GM19351 (cell line): ENCODE data around the gene MCOLN1.
A peak's percentile ranks its signal among the peaks of the same experiment; 100 is the strongest.
"Not testable (repeated sequence)": the region's sequence is repeated elsewhere in the genome, so short reads cannot be mapped to it uniquely, and the experiment has no call there.

Experiments used
- ATAC-seq: cut with Tn5 transposase; IDR thresholded peaks from one replicate; pipeline ENCODE4 v1.9.1; 2021; ENCODE audit warnings: mild to moderate bottlenecking, moderate library complexity; ENCODE audit not compliant: unreplicated experiment

Gene MCOLN1

DNA sequence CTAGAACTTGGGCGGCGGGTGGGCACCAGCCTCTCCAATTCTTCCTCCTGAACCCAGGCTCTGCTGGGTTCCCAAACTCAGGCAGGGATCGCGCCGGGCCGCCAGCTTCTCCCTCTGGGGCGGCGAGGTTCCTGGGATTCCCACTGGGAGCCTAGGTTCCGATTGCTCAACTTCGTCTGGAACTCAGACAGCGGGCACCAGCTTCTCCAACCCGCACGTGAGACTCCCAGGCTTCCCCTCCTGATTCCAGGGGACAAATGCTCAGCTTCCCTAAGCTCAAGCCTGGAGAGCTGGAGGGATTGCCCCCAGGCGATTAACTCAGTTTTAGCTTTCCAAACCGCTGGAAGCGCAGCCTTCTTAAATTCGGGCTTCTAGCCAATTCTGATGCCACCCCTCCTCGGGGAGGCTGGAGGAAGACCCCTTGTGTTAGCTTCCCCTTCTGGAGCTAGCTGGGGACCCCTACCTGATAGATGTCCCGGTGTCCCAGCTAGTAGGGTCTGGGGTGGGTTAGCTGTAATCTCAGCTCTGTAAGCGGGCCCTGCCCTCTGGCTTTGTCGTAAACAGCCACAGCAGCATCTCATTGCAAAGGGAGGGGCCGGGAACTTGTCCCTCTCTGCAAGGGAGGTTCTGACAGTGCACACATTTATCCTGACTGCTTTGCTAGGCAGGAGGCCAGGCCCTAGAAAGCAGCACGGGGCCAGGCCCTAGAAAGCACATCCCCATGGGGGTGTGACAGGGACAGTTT lies 671 bp downstream of the MCOLN1 start:
- no peak for ATAC-seq

DNA sequence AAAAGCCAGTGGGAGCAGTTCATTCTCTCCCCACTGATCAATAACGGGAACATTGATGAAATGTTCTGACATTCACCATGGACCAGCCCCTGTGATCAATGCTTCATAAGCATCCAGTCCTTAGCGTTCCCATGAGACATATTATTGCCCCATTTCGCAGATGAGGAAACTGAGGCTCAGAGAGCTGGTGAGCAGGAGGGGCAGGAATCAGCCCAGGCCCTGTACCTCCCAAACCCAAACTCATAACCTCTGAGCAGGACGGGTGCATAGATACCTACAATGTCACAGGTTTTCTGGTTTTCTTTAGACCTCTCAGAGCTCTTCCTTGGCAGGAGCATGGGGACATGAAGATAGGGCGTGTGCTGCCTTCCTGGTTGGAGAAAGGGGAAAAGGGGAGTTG lies 2.1 kb downstream of the MCOLN1 start:
- no peak for ATAC-seq

DNA sequence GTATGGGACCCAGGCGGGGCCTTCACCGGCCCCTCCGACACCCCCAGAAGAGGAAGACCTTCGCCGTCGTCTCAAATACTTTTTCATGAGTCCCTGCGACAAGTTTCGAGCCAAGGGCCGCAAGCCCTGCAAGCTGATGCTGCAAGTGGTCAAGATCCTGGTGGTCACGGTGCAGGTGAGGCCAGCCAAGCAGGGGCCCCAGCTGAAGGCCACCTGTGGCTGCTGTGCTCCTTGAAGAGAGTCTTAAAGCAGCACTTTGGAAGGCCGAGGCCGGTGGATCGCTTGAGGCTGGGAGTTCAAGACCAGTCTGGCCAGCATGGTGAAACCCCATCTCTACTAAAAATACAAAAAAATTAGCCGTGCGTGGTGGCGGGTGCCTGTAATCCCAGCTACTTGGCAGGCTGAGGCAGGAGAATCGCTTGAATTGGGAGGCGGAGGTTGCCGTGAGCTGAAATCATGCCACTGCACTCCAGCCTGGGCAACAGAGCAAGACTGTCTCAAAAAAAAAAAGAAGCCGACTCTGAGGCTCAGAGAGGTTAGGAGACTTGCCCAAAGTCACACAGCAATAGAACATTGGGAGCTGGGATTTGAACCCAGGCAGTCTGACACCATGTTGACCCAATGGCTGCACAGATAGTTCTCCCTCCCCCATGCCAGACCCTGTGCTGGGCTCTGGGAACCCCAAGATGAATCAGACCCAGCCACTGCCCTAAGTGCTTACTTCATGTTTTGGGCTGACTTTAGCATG lies 2.7 kb downstream of the MCOLN1 start:
- no peak for ATAC-seq

DNA sequence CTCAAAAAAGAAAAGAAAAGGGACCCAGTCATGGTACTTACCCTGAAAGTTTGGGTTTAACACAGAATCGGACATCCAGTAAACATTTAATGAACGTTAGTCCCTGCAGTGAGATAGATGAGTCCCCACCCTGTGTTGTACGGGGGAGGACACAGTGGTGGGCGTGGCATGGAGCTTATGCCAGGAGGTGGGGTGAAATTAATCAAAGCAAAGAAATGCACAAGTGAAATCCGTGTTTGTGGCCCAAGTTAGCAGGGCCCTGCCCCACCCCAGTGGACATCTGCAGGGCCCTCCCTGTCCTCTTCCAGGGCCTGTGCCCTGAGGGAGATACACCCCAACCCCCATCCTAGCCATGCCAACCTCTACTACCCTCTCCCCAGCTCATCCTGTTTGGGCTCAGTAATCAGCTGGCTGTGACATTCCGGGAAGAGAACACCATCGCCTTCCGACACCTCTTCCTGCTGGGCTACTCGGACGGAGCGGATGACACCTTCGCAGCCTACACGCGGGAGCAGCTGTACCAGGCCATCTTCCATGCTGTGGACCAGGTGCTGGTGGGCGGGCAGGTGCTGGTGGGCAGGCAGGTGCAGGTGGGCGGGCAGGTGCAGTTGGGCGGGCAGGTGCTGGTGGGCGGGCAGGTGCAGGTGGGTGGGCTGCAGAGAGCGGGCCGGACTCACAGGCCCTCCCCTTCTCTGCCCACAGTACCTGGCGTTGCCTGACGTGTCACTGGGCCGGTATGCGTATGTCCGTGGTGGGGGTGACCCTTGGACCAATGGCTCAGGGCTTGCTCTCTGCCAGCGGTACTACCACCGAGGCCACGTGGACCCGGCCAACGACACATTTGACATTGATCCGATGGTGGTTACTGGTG lies 3.9 kb downstream of the MCOLN1 start:
- ATAC-seq = no peak

DNA sequence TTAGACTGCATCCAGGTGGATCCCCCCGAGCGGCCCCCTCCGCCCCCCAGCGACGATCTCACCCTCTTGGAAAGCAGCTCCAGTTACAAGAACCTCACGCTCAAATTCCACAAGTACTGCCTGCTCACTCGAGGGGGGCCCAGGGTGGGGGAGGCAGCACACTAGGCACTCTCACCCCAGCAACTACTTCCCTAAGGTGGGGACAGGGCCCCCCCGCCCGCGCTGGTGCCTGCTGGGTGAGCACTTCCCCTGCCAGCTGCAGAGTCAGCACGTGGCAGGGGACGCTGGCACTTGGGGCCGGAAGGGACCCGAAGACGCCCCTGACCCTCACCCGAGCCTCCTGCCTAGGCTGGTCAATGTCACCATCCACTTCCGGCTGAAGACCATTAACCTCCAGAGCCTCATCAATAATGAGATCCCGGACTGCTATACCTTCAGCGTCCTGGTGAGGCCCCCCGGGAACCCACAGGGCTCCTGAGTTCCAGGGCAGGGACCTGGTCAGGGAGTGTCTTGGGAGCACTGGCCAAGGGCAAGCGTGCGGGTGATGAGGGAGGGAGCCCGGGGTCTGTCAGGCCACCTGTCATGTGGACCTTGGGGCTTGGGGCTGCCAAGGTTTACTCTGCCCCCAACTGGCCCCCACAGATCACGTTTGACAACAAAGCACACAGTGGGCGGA lies 5.2 kb downstream of the MCOLN1 start:
- no peak for ATAC-seq

DNA sequence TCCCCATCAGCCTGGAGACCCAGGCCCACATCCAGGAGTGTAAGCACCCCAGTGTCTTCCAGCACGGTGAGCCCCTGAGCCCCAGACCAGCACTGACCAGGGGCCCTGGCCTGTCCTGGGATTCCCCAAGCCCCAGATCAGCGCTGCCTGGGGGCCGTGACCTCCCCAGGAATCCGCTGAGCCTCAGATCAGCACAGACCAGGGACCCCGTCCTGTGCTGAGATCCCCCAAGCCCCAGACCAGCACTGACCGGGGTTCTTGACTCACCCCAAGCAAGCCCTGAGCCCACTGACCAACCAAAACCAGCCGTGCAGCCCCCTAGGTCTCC lies 5.7 kb downstream of the MCOLN1 start:
- no peak for ATAC-seq

DNA sequence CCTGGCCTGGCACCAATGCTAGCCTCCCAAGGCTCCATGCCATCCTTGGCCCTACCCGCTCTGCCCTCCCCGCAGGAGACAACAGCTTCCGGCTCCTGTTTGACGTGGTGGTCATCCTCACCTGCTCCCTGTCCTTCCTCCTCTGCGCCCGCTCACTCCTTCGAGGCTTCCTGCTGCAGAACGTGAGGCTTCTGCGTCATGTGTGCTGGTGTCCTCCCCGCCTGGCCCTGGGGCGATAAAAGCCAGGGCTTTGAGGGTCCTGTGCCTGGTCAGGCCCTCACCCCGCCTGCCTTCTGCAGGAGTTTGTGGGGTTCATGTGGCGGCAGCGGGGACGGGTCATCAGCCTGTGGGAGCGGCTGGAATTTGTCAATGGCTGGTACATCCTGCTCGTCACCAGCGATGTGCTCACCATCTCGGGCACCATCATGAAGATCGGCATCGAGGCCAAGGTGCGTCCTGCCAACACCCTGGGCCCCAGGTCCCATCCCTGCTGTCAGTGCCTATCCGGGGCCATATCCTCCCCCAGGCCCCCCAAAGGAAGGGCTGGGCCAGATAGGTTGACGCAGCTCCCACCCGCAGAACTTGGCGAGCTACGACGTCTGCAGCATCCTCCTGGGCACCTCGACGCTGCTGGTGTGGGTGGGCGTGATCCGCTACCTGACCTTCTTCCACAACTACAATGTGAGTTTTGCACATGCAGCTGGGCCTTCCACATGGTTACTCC lies 6.3 kb downstream of the MCOLN1 start:
- no peak for ATAC-seq

DNA sequence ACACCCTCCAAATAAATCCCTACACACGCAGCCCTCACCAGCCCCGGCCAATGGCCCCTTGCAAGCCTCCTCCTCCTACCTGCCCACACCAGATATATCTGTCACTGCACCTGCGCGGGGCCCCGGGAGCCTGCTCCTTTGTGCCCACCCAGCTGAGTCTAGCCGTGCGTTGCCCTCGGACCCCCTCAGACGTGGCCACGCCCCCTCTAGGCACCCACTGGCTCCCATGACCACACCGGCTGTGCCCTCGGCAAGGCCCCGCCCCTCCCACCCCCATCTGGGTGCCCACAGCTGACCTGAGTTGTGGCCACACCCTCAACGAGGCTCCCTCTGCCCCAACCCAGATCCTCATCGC lies 6.8 kb downstream of the MCOLN1 start:
- ATAC-seq = no peak

DNA sequence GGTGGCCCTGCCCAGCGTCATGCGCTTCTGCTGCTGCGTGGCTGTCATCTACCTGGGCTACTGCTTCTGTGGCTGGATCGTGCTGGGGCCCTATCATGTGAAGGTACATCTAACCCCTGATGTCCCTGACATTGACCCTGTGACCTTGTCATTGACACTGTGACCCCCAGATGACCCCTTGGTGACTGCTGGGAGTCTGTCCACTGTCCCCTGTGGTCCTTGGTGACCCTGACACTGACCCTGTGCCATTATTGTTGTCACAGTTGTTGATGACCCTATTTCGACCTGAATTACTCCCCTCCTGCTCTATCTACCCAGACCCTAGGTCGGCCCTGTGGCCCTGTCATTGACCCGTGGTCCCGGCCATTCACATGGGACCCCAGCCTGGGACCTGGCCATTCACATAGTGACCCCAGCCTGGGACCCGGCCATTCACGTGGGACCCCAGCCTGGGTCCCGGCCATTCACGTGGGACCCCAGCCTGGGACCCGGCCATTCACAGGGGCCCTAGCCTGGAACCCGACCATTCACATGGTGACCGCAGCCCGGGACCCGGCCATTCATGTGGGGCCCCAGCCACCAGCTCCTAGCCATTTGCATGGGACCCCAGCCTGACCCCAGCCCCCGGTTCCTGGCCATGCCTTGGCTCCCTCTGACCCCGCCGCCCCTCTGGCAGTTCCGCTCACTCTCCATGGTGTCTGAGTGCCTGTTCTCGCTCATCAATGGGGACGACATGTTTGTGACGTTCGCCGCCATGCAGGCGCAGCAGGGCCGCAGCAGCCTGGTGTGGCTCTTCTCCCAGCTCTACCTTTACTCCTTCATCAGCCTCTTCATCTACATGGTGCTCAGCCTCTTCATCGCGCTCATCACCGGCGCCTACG lies 7.4 kb downstream of the MCOLN1 start:
- no peak for ATAC-seq

DNA sequence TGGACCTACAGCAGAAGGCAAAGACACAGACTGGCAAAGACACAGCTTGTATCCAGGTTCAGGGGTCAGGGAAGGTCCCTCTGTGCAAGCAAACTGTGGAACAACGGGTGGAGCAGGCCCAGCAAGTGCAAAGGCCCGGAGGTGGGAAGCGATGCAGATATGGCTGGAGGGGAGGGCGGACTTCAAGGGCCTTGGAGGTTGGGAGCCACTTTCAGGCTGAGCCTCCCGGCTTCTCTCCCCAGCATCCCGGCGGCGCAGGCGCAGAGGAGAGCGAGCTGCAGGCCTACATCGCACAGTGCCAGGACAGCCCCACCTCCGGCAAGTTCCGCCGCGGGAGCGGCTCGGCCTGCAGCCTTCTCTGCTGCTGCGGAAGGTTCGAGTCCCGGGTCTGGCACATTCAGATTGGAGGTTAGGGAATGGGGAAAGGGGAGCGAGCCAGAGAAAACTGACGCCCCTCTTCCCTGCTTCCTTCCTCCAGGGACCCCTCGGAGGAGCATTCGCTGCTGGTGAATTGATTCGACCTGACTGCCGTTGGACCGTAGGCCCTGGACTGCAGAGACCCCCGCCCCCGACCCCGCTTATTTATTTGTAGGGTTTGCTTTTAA lies 11.0 kb downstream of the MCOLN1 start:
- no peak for ATAC-seq

DNA sequence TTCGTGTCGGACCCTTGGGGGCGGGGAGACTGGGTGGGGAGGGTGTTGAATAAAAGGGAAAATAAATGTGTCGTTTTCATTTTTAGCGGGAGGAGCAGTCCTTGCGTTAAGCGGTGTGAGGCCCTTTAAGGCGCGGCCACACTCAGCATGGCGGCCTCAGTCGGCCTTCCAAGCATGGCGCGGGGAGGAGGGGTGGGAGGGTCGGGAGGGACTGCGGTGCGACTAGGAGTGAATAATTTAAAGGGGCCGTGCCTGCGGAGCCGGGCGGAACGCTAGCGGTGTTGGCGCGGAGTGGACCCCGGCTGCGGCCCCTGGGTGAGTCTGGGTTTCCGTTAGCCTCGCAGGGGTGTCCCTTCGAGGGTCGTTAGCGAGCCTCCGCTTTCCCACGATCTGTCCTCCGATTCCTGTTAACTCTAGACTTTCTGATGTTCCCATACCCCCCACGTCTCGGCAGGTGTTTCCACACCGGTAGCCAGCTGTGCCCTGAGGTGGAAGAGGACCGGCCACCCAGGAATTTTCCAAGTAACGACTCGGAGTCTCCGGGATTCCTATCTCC lies 11.6 kb downstream of the MCOLN1 start:
- no peak for ATAC-seq

DNA sequence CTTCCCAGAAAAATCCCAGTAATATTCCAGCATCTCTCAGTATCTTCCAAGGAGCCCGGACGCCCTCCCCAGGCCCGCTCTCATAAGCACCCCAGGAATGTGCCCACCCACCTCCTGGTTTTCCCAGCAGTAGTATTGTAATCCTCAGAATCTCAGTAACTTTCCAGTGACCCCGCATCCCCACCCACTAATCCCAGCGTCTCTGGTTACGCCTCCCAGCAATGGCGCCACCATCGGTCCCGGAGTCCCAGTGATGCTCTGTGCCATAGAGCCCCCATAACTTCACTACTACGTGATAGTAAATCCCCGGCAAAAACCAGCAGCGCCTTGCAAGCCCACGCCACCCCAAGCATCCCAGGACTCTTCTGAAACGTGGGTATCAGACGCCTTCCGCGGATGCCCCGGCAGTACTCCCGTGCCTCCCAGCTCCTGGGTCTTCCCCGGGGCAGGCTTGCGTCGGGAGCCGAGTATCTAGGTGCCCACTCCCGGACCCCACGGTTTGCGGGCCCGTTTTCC lies 12.2 kb downstream of the MCOLN1 start:
- ATAC-seq = no peak

DNA sequence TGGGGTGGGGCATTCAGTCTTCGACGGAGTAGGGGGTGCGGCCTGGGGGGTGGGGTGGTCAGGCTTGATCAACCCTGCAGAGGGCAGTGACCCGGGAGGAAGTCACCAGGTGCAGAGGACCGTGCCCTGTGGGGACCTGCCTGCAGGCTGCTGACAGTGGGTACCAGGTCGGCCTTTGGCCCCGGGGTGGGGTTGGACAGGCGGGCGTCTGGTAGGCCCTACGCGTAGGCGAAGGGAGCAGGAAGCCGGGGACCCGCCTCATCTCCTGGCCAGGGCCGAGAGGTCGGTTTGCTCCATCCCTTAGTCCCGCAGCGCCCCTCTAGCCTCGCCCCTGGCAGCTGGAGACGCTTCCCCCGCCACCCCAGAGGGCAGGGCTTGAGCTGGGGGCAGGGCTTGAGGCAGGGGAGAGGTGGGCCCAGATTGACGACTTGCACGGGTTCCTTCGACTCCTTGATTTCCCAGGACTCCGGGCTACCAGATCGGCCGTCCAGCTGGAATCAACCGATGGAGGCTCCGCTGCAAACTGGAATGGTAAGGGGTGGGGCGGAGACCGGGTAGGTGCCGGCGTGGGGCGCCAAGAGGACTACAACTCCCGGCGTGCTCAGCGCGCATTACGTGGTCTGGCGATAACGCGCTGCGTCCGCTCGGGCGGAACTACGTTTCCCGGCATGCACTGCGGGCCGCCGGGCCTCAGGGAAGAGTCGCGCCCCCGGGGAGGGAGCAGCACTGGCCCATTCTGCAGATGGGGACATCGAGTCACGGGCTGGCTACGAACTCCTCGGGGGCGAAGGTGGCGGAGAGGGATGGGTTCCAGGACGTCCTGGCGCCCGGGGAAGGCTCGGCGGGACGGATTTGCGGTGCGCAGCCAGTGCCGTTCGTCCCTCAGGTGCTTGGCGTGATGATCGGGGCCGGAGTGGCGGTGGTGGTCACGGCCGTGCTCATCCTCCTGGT lies 12.9 kb downstream of the MCOLN1 start, which contains the start of gene PNPLA6:
PNPLA6 (plus strand) TSS at position 671 of the 951 bp plus-strand sequence; CDS start at position 743, 72 bp downstream.
- peak; percentile 70 for ATAC-seq

DNA sequence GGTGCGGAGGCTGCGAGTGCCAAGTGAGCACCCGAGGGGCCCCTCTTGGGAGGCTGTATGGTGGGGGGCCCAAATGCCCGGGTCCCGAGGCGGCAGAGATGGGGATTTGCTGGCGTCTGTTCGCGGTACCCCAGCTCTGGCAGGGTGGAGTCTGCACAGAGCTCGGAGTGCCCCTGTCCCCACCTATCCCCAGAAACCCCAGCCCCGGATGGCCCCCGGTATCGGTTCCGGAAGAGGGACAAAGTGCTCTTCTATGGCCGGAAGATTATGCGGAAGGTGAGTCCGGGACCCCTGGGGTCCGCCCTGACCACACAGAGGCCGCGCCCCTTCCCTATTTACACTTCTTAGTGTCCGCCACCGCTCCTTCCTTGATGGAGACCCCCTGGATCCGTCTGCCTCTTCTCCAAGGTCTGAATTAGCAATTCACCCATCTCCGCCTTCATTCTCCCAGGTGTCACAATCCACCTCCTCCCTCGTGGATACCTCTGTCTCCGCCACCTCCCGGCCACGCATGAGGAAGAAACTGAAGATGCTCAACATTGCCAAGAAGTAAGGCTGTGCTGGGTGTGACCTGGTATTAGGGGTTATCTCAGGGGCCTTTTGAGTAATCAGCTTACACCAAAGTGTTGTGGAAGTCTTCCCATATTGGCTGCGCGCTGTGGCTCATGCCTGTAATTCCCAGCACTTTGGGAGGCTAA lies 13.7 kb downstream of the MCOLN1 start:
- no peak for ATAC-seq

DNA sequence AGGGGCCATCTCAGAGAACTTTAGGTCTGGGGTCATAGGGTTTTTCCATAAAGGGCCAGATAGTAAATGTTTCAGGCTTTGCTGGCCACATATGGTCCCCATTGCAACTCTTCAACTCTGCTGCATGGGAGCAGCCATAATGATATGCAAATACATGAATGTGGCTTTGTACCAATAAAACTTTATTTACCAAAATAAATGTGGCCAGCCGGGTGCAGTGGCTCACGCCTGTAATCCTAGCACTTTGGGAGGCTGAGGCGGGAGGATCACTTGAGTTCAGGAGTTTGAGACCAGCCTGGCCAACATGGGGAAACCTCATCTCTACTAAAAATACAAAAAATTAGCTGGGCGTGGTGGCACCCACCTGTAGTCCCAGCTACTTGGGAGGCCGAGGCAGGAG lies 16.6 kb downstream of the MCOLN1 start:
- ATAC-seq = not testable (repeated sequence)

DNA sequence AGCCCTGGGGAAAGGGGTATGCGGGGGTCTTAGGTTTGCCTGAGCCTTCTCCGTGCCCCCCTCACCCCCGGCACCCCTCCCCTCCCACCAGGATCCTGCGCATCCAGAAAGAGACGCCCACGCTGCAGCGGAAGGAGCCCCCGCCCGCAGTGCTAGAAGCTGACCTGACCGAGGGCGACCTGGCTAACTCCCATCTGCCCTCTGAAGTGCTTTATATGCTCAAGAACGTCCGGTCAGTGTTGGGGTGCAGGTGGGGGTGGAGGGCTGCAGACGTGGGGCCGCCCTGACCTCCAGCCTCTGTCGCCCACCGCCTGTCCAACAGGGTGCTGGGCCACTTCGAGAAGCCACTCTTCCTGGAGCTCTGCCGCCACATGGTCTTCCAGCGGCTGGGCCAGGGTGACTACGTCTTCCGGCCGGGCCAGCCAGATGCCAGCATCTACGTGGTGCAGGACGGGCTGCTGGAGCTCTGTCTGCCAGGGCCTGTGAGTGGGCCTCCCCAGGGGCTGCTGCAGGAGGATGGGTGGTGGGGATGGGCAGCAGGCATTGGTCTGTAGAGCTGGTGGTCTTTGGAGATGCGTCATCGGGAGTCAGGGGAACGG lies 17.5 kb downstream of the MCOLN1 start:
- ATAC-seq = no peak
